Choroid plexus epithelial cell (primary cell): Measurements from ENCODE around the gene SMIM23.

Experiments
- DNase-seq: peaks from one replicate; pipeline ENCODE4 v3.0.0-alpha.2; 2010; ENCODE audit warnings: low read depth
- H3K4me3 ChIP-seq: 2 replicates; pipeline ENCODE4 v1.5.1; 2011; ENCODE audit warnings: low read depth, mild to moderate bottlenecking, control low read depth, low read length, moderate library complexity
- CTCF ChIP-seq: conservative IDR thresholded peaks from 2 replicates; pipeline ENCODE4 v1.5.1; 2011; ENCODE audit warnings: low read depth, mild to moderate bottlenecking, control low read depth, inconsistent platforms, low read length, moderate library complexity

Gene SMIM23

GRCh38 chr5:171825051-171825450 lies 39.4 kb downstream of the SMIM23 start:
- no peak for DNase-seq
- H3K4me3 ChIP-seq: no peak overlapping the region
- TF ChIP-seq CTCF: no peak

- DNase-seq: peak; percentile 5
- H3K4me3 ChIP-seq: no peak overlapping the region
- no peak for TF ChIP-seq CTCF
These were observed 40.5 kb downstream of the SMIM23 start for GRCh38 chr5:171826132-171826531.

GRCh38 chr5:171827162-171827561 lies 41.5 kb downstream of the SMIM23 start:
- H3K4me3 ChIP-seq: no peak overlapping the region
- TF ChIP-seq CTCF: no peak
- DNase-seq: no peak

- no peak overlapping the region for H3K4me3 ChIP-seq
- no peak for TF ChIP-seq CTCF
- no peak for DNase-seq
These were observed 45.1 kb downstream of the SMIM23 start for GRCh38 chr5:171830686-171831085.

- TF ChIP-seq CTCF: no peak
- DNase-seq: no peak
- H3K4me3 ChIP-seq: no peak overlapping the region
These were observed 47.2 kb downstream of the SMIM23 start for GRCh38 chr5:171832775-171833174.

- DNase-seq: no peak
- H3K4me3 ChIP-seq: no peak overlapping the region
- TF ChIP-seq CTCF: no peak
These were observed 48.8 kb downstream of the SMIM23 start for GRCh38 chr5:171834461-171834860.

- no peak for DNase-seq
- H3K4me3 ChIP-seq: no peak overlapping the region
- TF ChIP-seq CTCF: no peak
These were observed 49.4 kb downstream of the SMIM23 start for GRCh38 chr5:171835066-171835465.
